Medulla oblongata (tissue), 1 donor: Measurements from ENCODE around the gene DDOST.

Experiments
- DNase-seq: peaks from one replicate; pipeline ENCODE4 v3.0.0-alpha.2; 2015; ENCODE audit errors: extremely low spot score

The DDOST gene

GRCh38 chr1:20661207-20662109, at the start of gene DDOST:
Gene DDOST (minus strand): TSS chr1:20661369. CDS start chr1:20661350, 19 bp downstream.
- DNase-seq = peak; percentile 99

- no peak for DNase-seq
These were observed 49.5 kb upstream of the DDOST start for GRCh38 chr1:20710469-20711284.

GRCh38 chr1:20709868-20710267, 48.7 kb upstream of the DDOST start:
- DNase-seq = no peak

- DNase-seq = no peak
These were observed 47.7 kb upstream of the DDOST start for GRCh38 chr1:20708891-20709290.

- DNase-seq = no peak
These were observed 46.9 kb upstream of the DDOST start for GRCh38 chr1:20708057-20708456.

- no peak for DNase-seq
These were observed 45.7 kb upstream of the DDOST start for GRCh38 chr1:20706841-20707240.

- DNase-seq = no peak
These were observed 44.1 kb upstream of the DDOST start for GRCh38 chr1:20705203-20705755.

- no peak for DNase-seq
These were observed 43.4 kb upstream of the DDOST start for GRCh38 chr1:20704390-20705202.

- no peak for DNase-seq
These were observed 42.1 kb upstream of the DDOST start for GRCh38 chr1:20703124-20703756.

- DNase-seq = no peak
These were observed 41.2 kb upstream of the DDOST start for GRCh38 chr1:20702416-20702815.

- no peak for DNase-seq
These were observed 40.7 kb upstream of the DDOST start for GRCh38 chr1:20701847-20702246.

- DNase-seq = no peak
These were observed 40.3 kb upstream of the DDOST start for GRCh38 chr1:20701446-20701845.

GRCh38 chr1:20700636-20701215, 39.6 kb upstream of the DDOST start:
- DNase-seq = no peak

- DNase-seq = no peak
These were observed 38.4 kb upstream of the DDOST start for GRCh38 chr1:20699558-20699957.

GRCh38 chr1:20698195-20698910, 37.2 kb upstream of the DDOST start:
- DNase-seq = no peak

GRCh38 chr1:20697563-20697962, 36.4 kb upstream of the DDOST start:
- no peak for DNase-seq

GRCh38 chr1:20696397-20697333, 35.5 kb upstream of the DDOST start:
- DNase-seq = peak; percentile 84

- DNase-seq = no peak
These were observed 34.3 kb upstream of the DDOST start for GRCh38 chr1:20695515-20695914.

- no peak for DNase-seq
These were observed 32.5 kb upstream of the DDOST start for GRCh38 chr1:20693623-20694022.
